Superior temporal gyrus (tissue), 1 donor: ENCODE measurements around the gene TP53BP2.

Experiments
- DNase-seq: peaks from one replicate; pipeline ENCODE4 v3.0.0-alpha.2; 2016; ENCODE audit errors: extremely low spot score

The TP53BP2 gene

GRCh38 chr1:223763251-223763650 lies 82.5 kb downstream of the TP53BP2 start:
- no peak for DNase-seq

DNA sequence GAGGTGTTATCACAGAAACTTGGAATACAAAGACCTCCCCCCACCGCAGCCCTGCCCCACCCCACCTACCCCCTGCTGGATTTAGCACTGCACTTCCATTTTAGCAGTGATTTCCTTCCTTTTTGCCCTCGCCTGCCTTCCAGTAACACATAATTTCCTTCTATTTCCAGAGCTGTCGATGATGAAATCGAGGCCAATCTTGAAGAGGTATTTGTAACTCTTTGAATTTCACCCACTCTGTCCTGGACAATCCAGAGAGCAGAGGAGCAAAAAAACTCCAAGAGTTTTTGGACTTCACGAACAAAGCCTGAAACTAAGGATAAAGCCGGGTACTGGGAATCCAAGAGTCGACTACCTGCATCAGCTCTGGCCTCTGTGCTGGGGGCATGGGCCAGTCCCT lies 84.3 kb downstream of the TP53BP2 start:
- DNase-seq, result no peak

- no peak for DNase-seq
Measured at GRCh38 chr1:223760833-223761232, 84.9 kb downstream of the TP53BP2 start.

DNA sequence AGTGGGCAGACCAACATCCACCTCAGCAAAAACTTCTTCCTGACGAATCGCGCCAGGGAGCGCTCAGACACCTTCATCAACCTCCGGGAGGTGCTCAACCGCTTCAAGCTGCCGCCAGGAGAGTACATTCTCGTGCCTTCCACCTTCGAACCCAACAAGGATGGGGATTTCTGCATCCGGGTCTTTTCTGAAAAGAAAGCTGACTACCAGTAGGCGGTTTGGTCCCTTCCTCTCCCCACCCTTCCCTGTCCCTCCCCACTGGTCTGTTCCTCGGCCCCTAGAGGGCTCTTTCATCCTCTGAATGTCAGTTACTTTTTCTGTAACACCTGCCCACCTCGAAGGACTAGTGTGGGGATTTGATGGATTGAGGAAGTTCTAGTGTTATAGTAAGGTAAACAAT lies 86.5 kb downstream of the TP53BP2 start:
- DNase-seq, result no peak

GRCh38 chr1:223758734-223759133 lies 87.0 kb downstream of the TP53BP2 start:
- DNase-seq, result no peak

DNA sequence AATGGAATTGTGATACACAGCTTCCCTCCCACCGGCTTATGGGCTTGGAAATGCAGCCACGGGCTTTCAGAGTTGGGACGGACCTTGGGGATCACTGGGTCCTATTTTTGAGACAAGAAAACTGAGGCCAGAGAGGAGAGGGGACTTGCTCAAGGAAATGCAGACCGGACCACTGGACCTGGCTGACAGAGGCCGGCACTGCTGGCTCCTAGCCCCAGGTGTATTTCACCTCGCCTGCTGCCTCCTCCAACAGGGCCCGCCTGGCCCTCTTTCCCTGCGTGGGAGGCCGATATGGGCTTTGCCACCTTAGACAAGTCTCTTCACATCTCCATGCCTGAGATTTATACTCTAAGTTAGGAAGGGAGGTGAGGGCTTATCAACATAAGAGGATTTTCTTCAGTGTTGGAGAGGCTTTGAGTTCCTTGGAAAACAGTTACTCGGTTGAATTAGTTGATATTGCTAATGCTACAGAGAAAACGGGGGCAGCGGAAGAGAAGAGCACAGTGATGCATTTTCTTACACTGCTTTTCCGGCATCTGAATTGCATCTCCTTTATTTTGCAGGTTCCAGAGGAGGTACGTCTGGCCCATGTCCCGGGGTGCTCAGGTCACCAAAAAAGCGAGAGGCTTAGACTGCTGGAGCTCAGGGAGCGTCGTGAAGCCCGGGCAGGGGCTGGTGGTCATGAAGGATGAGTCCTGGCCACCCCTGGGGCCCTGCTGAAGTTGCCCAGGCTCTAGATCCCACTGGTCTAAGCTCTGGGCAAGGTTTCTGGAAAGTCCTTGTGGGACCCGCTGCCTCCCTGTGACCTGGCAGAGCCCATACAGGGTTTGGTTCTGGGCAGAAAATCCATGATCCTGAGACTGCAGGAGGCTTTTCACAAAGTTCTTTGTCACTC lies 88.7 kb downstream of the TP53BP2 start:
- no peak for DNase-seq

DNA sequence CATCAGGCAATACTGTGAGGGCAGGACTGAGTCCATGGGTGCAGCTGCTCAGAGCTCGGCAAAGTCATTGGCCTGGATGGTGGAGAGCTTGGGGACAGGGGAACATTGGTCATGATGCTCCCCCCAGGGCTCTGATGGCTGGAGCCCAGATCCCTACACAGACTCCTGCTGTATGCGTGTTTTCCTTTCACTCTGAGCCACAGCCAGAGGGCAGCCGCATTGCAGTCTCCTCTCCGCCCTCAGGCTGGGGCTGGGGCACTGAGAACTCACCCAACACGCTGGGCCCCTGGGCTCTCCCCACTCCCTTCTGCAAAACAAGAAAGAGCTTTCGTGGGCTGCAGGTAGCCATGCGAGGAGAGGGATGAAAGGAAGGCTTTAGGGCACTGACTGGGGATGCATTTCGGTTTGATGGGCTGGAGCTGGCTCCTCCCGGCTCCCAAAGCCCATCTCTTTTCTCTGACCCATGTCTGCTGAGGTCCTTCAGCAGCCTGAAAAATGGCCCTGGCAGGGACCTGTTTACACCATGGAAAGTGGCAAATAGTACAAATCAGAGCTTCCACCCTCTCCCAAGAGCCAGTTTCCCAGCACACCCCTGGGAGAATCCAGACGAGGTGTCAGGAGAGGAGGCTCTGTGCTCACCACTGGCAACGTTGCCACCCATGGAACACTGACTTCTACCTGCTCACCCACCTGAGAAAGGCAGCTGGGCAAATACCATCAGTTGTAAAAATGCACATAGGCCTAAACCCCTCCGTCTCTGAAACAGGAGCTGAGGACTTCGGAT lies 89.6 kb downstream of the TP53BP2 start:
- peak; percentile 89 for DNase-seq

- no peak for DNase-seq
Measured at GRCh38 chr1:223755432-223755792, 90.3 kb downstream of the TP53BP2 start.

GRCh38 chr1:223754681-223755431 lies 90.9 kb downstream of the TP53BP2 start:
- no peak for DNase-seq

DNA sequence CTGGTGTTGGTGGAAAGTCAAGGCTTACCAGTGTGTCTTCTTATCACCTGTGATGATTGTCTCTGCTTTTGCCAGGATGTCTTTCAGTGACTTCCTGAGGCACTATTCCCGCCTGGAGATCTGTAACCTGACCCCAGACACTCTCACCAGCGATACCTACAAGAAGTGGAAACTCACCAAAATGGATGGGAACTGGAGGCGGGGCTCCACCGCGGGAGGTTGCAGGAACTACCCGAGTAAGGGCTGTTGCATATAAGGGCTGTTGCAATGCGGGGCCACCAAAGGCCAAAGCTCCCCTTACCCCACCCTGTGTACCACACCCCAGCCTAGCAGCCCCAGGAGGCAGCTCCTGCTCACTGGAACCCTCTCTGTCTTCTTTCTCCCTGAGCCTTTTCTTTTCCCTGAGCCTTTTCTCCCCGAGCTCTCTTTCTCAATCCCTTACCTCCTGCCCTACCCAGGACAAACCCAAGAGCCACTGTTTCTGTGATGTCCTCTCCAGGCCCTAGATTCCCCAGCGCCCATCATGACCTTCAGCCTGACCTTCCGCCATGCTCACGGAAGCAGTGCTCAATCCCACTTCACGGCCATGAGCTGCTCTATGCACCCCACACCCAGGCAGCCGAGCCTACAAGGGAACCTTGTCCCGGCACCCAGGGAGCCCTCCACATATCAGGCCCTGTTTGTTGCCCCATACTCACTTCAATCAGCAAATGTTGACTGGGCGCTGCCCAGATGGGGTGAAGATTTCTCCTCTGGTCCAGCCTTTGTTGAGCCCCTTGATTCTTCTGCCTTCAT lies 92.8 kb downstream of the TP53BP2 start:
- DNase-seq, result no peak

DNA sequence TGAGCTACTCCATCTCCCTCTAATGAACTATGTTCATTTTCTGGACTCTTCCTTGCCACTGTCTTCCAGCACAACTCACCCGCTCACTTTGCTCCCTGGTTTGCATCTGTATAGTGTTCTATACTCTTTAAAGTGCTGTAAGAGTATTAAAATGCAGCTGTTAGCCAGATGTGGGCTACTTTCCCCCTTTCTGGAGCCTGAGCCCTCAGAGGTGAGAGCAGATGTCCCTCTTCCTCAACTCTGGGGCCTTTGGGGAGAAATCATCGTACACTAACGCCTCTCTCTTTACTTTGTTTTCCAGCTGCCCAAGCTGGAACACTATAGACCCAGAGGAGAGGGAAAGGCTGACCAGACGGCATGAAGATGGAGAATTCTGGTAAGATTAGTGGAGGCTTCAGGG lies 94.1 kb downstream of the TP53BP2 start:
- no peak for DNase-seq

- DNase-seq, result no peak
Measured at GRCh38 chr1:223750730-223751570, 94.8 kb downstream of the TP53BP2 start.

DNA sequence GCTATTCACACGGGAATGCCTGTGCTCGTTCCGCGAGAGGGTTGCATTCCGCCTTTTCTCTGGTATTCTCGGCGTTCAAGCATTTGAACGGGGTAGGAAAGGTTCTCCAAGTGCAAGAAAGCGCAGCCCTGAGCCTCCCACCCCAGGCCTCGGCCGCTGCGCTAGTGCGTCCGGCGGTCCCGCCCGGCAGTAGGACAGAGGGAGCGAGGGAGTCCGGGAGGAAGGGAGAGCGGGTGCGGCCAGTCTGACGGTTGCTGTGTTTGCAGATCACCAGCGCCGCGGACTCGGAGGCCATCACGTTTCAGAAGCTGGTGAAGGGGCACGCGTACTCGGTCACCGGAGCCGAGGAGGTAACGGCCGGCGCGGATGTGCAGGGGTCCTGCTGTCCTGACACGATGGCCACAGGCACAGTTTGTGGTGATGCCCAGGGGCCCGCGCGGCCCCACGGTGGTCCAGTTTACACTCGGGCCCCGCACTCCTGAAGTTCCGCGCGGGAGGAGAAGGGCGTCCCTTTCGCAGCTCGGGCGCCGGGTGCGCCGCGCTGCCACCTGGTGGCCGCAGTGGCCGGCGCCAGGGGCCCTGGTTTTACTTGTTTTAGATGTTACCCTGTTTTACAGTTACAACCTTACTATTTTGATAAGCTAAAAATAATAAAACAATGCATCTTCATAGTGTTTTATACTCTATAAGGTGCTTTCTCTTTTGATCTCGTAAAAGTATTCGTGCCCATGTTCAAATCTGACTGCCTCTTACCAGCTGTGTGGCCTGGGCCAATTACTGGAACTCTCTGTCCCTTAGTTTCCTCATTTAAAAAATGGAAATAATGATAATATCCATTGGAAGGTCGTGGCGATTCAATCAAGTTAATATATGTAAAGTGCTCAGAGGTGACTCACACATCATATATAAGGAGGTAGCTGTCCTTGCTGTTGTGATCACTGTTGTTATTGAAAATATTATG lies 96.7 kb downstream of the TP53BP2 start:
- peak; percentile 82 for DNase-seq

GRCh38 chr1:223748405-223748772 lies 97.4 kb downstream of the TP53BP2 start:
- DNase-seq, result no peak

DNA sequence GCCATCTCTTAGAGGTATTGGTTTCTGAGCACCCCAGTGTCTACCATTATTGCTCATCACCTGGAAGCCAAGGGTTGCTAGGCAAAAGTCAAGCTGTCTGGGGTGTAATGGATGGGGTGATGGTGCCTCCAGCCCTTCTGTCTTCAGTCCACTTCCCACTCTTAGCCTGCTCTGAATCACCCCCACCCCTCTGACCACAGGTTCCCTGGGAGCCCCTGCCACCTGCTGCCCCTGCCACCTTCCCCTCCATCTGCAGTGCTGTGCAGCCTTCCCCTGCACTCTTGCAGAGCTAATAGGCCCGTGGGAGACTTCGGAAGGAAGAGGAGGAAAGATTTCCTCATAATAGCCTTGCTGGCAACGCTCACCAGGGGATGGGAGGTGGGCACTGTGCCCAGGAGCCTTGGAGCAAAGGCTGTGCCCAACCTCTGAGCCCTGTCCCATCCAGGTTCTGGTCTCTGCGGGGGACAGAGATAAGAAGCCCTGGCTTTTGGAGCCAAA lies 97.9 kb downstream of the TP53BP2 start:
- DNase-seq, result no peak

DNA sequence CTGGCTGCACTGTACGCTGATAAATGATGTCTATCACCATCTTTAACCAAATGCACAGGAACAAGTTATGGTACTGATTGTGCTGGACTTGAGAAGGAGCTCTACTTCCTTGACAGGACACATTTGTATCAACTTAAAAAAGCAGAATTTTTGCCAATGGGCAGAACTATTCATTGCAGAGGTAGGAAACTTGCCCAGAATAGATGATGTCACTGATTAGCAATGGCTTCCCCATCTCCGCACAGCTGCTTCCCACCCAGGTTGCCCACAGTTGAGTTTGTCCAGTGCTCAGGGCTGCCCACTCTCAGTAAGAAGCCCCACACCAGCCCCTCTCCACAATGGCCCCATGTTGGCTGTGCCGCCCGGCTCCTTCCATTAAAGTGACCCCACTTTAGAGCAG lies 100.0 kb downstream of the TP53BP2 start:
- no peak for DNase-seq

DNA sequence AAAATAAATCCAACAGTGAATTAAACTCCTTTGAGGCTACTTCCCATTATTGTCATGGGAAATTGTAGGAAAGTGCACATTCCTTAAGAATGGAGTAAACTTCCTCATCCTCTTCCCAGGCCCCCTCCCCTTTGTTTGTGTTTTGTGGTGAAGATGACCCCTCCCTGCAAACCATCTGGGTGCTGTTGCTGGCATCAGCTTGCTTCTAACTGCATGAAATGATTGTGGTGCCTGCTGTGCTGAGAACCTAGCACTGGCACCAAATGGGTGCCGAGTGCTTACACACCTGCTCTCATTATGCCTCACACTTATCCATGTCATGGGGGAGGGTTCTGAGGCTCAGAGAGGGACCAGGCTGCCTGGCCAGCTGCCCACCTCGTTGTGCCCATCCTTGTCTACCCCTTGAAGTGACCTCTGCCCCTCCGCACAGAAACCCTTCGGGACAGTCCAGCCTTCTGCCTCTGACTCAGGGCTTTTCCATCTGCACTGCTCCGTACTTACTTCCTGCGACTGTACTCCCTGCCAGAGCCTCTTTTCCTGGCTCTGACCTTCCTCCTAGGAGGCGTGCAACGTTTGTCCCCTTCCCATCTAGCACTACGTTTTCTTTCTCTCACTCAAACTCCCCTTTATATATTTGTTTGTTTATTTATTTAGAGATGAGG lies 102.8 kb downstream of the TP53BP2 start:
- no peak for DNase-seq

- no peak for DNase-seq
Measured at GRCh38 chr1:223741861-223742260, 103.9 kb downstream of the TP53BP2 start.
